Dermis lymphatic vessel endothelial cell (primary cell): ENCODE measurements around the gene DMWD. TPM values are rescaled to one million over a fixed set of nuclear protein-coding genes. Genes with fewer than 3 reads are reported as not detected.

Experiments
- total RNA-seq: library from RNA; depleted of rRNA; stranded (reverse); fragments of >200 nt; gene quantifications from 2 replicates; pipeline ENCODE4 v1.2.1, GENCODE V29; 2014

DMWD gene, protein sequence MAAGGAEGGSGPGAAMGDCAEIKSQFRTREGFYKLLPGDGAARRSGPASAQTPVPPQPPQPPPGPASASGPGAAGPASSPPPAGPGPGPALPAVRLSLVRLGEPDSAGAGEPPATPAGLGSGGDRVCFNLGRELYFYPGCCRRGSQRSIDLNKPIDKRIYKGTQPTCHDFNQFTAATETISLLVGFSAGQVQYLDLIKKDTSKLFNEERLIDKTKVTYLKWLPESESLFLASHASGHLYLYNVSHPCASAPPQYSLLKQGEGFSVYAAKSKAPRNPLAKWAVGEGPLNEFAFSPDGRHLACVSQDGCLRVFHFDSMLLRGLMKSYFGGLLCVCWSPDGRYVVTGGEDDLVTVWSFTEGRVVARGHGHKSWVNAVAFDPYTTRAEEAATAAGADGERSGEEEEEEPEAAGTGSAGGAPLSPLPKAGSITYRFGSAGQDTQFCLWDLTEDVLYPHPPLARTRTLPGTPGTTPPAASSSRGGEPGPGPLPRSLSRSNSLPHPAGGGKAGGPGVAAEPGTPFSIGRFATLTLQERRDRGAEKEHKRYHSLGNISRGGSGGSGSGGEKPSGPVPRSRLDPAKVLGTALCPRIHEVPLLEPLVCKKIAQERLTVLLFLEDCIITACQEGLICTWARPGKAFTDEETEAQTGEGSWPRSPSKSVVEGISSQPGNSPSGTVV
- total RNA-seq, result 19.3 and 21.1 TPM in 2 replicates

DNA sequence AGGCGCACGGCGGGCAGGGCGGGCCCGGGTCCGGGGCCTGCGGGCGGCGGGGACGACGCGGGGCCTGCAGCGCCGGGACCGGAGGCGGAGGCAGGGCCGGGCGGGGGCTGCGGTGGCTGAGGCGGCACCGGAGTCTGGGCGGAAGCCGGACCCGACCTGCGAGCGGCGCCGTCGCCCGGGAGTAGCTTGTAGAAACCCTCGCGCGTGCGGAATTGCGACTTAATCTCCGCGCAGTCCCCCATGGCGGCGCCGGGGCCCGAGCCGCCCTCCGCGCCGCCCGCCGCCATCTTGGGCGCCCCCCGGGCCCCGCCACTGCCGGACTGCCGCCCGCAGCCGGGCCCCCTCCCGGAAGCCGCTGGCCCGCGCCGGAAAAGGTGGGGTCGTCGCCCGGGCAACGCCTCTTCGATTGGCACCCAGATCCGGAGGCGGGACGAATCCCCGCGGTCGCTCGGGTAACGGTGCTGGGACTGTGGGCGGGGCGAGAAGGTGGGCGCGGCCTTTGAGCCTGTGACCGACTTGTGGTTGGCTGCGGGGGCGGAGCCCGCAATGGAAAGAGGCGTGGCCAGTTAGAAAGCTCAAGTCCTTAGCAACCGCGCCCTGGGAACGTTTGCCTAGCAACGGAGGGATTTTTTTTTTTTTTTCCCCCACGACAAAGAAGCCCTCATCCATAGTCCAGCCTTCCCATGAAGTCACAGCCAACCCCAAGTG, at the start of gene DMWD:
TSS of gene DMWD (minus strand) at position 376 of the 708 bp plus-strand sequence. CDS start at position 287, 89 bp downstream.

DNA sequence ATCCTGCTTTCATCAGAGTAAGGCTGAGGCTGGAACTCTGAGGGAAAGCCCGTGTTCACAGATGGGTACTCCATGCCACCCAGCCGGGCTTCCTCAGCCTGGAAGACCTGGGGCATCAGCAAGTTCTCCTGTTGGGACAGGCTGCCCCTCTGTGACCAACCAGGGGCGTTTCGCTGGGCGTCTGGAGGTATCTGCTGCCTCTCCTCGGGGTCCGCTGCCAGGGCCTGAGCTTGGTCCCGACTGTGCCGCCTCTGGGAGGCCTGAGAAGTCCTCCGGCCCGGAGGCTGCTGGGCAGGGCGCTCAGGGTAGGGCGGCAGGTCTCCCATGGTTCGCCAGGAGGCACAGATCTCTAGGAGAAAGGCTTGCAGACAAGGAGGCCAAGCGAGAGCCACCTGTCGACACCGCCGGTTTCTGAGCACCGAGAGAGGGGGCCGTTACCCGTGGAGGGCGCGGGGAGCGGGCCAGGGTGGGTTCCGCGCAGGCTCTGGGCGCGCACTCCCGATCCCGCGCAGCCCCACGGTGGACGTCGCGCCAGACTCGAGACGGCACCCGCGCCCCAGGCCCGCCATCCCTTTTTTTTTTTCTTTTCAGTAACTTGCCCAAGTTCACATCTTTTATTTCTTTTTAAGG, 22.3 kb upstream of the DMWD start, which contains the start of gene RSPH6A:
TSS of gene RSPH6A (minus strand) at position 458 of the 630 bp plus-strand sequence. CDS start at position 326, 132 bp downstream.

DNA sequence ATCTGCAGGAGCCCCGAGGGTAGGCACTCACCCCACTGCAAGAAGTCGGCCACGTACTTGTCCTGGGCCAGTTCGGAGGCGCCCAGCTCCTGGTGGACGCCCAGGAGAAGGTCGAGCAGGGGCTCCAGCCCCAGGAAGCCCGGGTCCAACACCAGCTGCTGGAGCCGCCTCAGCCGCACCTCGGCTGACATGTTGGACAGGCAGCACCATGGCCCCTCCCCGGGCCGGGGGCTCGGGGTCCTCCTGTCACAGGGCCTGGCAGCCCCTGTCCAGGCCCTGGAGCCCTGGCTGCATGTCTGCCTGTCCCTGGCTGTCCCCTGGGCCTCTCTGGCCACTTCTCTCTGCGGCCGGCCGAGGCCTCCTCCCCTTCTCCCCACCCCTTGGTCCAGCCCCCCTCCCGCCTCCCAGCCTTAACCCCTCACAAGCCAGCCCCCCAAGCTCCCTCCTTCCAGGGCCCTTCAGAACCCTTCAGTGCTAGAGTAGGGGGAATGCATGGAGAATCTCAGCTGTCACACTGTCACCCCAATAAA, 10.4 kb downstream of the DMWD start, which contains the start of gene DMPK:
TSS of gene DMPK (minus strand) at position 329 of the 530 bp plus-strand sequence. CDS start at position 191, 138 bp downstream.

DNA sequence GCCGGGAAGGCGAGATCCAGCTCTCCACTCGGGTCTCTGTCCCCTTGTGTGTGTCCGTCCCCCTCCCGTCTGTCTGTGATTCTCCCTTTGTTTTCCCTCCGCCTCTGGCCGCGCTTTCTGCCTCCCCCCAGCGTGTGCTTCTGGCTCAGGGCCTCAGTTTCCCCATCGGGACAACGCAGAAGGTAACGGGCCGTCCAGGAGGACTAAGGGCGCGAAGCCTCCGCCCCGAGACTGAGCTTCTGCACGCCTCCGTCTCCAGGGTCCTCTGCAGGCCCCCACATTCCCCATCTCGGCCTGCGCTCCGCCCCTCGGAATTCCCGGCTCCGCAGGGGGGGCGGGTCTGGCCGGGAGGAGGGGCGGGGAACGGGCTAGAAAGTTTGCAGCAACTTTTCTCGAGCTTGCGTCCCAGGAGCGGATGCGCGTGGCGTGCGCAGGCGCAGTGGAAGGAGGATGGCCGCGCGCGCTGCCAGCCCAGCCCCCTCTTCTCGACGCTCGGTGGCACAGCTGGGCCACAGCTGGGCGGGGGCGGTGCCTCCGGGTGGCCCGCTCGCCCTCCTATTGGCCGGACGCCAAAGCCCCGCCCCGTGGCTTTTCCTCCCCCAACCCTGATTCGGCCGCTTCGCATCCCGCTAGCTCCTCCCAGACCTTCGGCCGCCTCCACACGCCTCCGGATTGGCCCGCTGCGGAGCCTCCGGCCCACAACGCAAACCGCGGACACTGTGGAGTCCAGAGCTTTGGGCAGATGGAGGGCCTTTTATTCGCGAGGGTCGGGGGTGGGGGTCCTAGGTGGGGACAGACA, 23.5 kb downstream of the DMWD start, which contains the start of gene SIX5:
TSS of gene SIX5 (minus strand) at position 269 of the 799 bp plus-strand sequence. CDS start 408 bp downstream, outside the sequence.

DNA sequence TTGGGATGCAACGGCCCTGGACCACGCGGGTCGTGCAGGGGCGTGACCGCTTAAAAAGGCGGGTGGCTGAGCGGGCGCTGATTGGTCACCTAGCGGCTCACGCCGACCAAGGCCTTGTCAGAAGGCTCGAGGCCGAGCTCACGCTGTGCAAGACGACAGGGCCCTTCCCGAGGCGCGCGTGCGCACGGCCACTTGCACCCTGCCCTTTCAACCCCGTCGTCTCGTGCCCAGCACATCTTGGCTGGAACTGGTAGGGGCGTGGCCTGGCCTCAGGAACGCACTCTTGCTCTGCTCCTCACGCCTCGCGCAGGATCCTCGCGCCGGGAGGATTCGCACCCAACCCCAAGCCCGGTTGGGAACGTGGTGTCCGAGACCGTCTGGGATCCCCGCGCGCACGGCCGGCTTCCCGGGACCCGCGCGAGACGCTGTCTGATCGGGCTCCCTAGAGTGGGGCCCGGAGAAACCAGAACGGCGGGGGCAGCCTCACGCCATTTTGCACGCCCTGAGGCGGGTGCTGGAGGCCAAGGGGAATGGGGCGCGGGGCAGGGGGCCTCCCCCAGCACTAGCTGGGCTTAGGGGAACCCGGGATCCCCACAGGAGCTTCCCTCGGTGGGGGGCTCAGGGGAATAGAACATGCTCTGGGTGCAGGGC, 59.4 kb downstream of the DMWD start, which contains the start of gene MEIOSIN:
TSS of gene MEIOSIN (plus strand) at position 280 of the 651 bp plus-strand sequence. CDS start 1,938 bp downstream, outside the sequence.

Other genes with a start within 250 kb of the DMWD start
- 4.9 and 5.2 TPM in 2 replicates for gene OPA3, start 208.0 kb downstream of the DMWD start, total RNA-seq
- 0.86 and 1.3 TPM in 2 replicates for gene GPR4, start 190.6 kb downstream of the DMWD start, total RNA-seq
- 12.8 and 15.8 TPM in 2 replicates for gene EML2, start 153.4 kb downstream of the DMWD start, total RNA-seq
- under 0.01 TPM in 2 replicates for gene GIPR, start 124.6 kb downstream of the DMWD start, total RNA-seq
- 272 and 414 TPM in 2 replicates for gene SNRPD2, start 100.9 kb downstream of the DMWD start, total RNA-seq
- gene QPCTL, start 100.2 kb downstream of the DMWD start, total RNA-seq, result 5.2 and 8.1 TPM in 2 replicates
- gene FBXO46, start 61.9 kb downstream of the DMWD start, total RNA-seq, result 3.5 and 4.8 TPM in 2 replicates
- gene MEIOSIN, start 59.4 kb downstream of the DMWD start, total RNA-seq, result not detected in 2 replicates
- gene SIX5, start 23.6 kb downstream of the DMWD start, total RNA-seq, result 4.1 and 4.6 TPM in 2 replicates
- gene DMPK, start 10.4 kb downstream of the DMWD start, total RNA-seq, result 5.6 and 6.1 TPM in 2 replicates
- gene RSPH6A, start 22.5 kb upstream of the DMWD start, total RNA-seq, result under 0.01 and 0.11 TPM in 2 replicates
- gene SYMPK, start 70.3 kb upstream of the DMWD start, total RNA-seq, result 24.0 and 24.1 TPM in 2 replicates
- 0.09 TPM in 1 of 2 replicates, not detected in the other for gene FOXA3, start 71.5 kb upstream of the DMWD start, total RNA-seq
- gene IRF2BP1, start 93.3 kb upstream of the DMWD start, total RNA-seq, result 16.6 and 18.0 TPM in 2 replicates
- gene MYPOP, start 109.8 kb upstream of the DMWD start, total RNA-seq, result 0.76 and 0.86 TPM in 2 replicates
- not detected in 2 replicates for gene NANOS2, start 121.9 kb upstream of the DMWD start, total RNA-seq
- gene NOVA2, start 181.0 kb upstream of the DMWD start, total RNA-seq, result 3.7 and 6.4 TPM in 2 replicates
- 3.6 and 5.6 TPM in 2 replicates for gene CCDC61, start 202.6 kb upstream of the DMWD start, total RNA-seq
- not detected in 2 replicates for gene PGLYRP1, start 230.2 kb upstream of the DMWD start, total RNA-seq
- not detected in 2 replicates for gene IGFL4, start 248.2 kb upstream of the DMWD start, total RNA-seq